Vagina (tissue), 2 donors: ENCODE measurements around the gene MOGAT1. TPM values are rescaled to one million over a fixed set of nuclear protein-coding genes. Genes with fewer than 3 reads are reported as not detected.

Experiments
- DNase-seq, 2 donors: peaks; one replicate each; pipeline ENCODE4 v3.0.0-alpha.2; 2017; ENCODE audit errors: extremely low spot score in 2 of 2
- H3K27ac ChIP-seq: fragments of 200-600 bp; sonication (generic); one replicate; pipeline ENCODE4 v1.5.1; 2019
- H3K27me3 ChIP-seq: fragments of 200-600 bp; sonication (generic); one replicate; pipeline ENCODE4 v1.5.1; 2019
- H3K36me3 ChIP-seq, 2 donors: fragments of 200-600 bp; sonication (generic); one replicate each; pipeline ENCODE4 v1.5.1; 2017 to 2019
- H3K4me1 ChIP-seq: fragments of 200-600 bp; sonication (generic); one replicate; pipeline ENCODE4 v1.5.1; 2019
- H3K4me3 ChIP-seq, 2 donors: fragments of 200-600 bp; sonication (generic); 1 replicate in 1 of 2; 2 replicates in 1 of 2; pipeline ENCODE4 v1.5.1; 2016 to 2019
- H3K9me3 ChIP-seq: fragments of 200-600 bp; sonication (generic); one replicate; pipeline ENCODE4 v1.5.1; 2019
- POLR2A ChIP-seq, 2 donors: fragments of 450-650 bp; IDR thresholded peaks; one replicate each; pipeline ENCODE4 v1.6.1; 2017; ENCODE audit warnings: antibody characterized with exemption in 2 of 2, mild to moderate bottlenecking in 2 of 2, moderate library complexity in 2 of 2
- POLR2AphosphoS5 ChIP-seq, 2 donors: sonication (generic); formaldehyde crosslinking; IDR thresholded peaks; one replicate each; pipeline ENCODE4 v1.9.0; 2017; ENCODE audit warnings: antibody characterized with exemption in 2 of 2, mild to moderate bottlenecking in 2 of 2, low read depth in 1 of 2; ENCODE audit not compliant: insufficient read depth in 1 of 2
- intact Hi-C: fragments of 100-400 bp; cut with DNase I; formaldehyde crosslinking; loops from one replicate; pipeline ENCODE4 v1.15.1; 2023
- total RNA-seq: library from RNA; depleted of rRNA; stranded (reverse); fragments of >200 nt; gene quantifications from one replicate; pipeline ENCODE4 v1.2.3, GENCODE V29; 2016
- TF ChIP-seq, protein P1 (sequence below), 3 experiments: fragments of 450-650 bp in 2 of 3; fragments of 200-600 bp in 1 of 3; sonication (generic) in 1 of 3; IDR thresholded peaks; one replicate each; pipeline ENCODE4 v1.5.1; 2017 to 2019; ENCODE audit warnings: antibody characterized with exemption in 3 of 3, mild to moderate bottlenecking in 2 of 3, moderate library complexity in 2 of 3

The MOGAT1 gene
- total RNA-seq, 1 donor from 2014 or later = not detected

DNA sequence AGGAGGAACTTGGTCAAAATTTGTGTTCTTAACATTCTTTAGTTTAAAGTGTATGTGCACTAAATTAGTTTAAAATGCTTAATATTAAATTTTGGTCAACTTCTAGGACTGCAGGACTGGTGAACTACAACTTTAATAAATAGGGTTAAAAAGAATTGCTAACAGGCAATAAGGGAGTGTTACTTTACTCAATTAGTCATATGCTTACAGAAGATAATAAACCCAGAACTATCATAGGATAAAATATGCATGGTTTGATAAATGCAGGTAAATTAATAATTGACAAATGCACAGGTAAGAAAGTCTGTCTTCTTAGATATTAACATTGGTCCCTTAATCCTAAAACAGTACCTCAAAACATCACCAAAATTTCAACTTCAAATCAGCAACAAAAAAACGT, 36.2 kb upstream of the MOGAT1 start:
- Histone ChIP-seq H3K27ac (no peak overlapping the region), H3K4me1 (no peaks in the 10 kb centered on the region), H3K36me3 (peaks cover 0 to 43% of the 10 kb centered on the region in 2 donors)

GRCh38 chr2:222637067-222637466, 34.4 kb upstream of the MOGAT1 start:
- H3K27me3 ChIP-seq = no peaks in the 10 kb centered on the region
- peaks cover 0 to 41% of the 10 kb centered on the region in 2 donors for H3K36me3 ChIP-seq
- no peak for DNase-seq
- intact Hi-C loops = no loop called here
- no peaks in the 10 kb centered on the region for H3K9me3 ChIP-seq
- H3K27ac ChIP-seq = no peak overlapping the region
- TF ChIP-seq POLR2AphosphoS5 (IDR thresholded peaks at IDR 0.05; ENCODE audit: insufficient read depth in 1 of 2, low read depth in 1 of 2) = no peak
- TF ChIP-seq POLR2A (IDR thresholded peaks at IDR 0.05) = no peak
- TF ChIP-seq, protein P1, sequence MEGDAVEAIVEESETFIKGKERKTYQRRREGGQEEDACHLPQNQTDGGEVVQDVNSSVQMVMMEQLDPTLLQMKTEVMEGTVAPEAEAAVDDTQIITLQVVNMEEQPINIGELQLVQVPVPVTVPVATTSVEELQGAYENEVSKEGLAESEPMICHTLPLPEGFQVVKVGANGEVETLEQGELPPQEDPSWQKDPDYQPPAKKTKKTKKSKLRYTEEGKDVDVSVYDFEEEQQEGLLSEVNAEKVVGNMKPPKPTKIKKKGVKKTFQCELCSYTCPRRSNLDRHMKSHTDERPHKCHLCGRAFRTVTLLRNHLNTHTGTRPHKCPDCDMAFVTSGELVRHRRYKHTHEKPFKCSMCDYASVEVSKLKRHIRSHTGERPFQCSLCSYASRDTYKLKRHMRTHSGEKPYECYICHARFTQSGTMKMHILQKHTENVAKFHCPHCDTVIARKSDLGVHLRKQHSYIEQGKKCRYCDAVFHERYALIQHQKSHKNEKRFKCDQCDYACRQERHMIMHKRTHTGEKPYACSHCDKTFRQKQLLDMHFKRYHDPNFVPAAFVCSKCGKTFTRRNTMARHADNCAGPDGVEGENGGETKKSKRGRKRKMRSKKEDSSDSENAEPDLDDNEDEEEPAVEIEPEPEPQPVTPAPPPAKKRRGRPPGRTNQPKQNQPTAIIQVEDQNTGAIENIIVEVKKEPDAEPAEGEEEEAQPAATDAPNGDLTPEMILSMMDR (IDR thresholded peaks at IDR 0.05) = no peak
- H3K4me1 ChIP-seq = no peaks in the 10 kb centered on the region
- no peak overlapping the region for H3K4me3 ChIP-seq

More for the DNA sequence above, 36.2 kb upstream of the MOGAT1 start:
- Histone ChIP-seq H3K9me3 (no peaks in the 10 kb centered on the region), H3K4me3 (no peak overlapping the region), H3K27me3 (no peaks in the 10 kb centered on the region)
- intact Hi-C loops = no loop called here
- no peak for DNase-seq
- TF ChIP-seq, protein P1 (IDR thresholded peaks at IDR 0.05) = no peak
- TF ChIP-seq POLR2A (IDR thresholded peaks at IDR 0.05) (no peak), POLR2AphosphoS5 (IDR thresholded peaks at IDR 0.05; ENCODE audit: insufficient read depth in 1 of 2, low read depth in 1 of 2) (no peak)

GRCh38 chr2:222641336-222641735, 30.1 kb upstream of the MOGAT1 start:
- no peak for DNase-seq
- Histone ChIP-seq H3K4me3 (no peak overlapping the region), H3K27me3 (no peaks in the 10 kb centered on the region), H3K27ac (no peak overlapping the region), H3K4me1 (no peaks in the 10 kb centered on the region), H3K9me3 (no peaks in the 10 kb centered on the region), H3K36me3 (peaks cover 0 to 36% of the 10 kb centered on the region in 2 donors)
- intact Hi-C loops = no loop called here
- TF ChIP-seq, protein P1 (IDR thresholded peaks at IDR 0.05) = no peak
- no peak for TF ChIP-seq POLR2AphosphoS5 (IDR thresholded peaks at IDR 0.05; ENCODE audit: insufficient read depth in 1 of 2, low read depth in 1 of 2)
- TF ChIP-seq POLR2A (IDR thresholded peaks at IDR 0.05) = no peak

GRCh38 chr2:222643134-222643533, 28.3 kb upstream of the MOGAT1 start:
- H3K4me1 ChIP-seq = no peaks in the 10 kb centered on the region
- TF ChIP-seq POLR2AphosphoS5 (IDR thresholded peaks at IDR 0.05; ENCODE audit: insufficient read depth in 1 of 2, low read depth in 1 of 2) (no peak), POLR2A (IDR thresholded peaks at IDR 0.05) (no peak)
- TF ChIP-seq, protein P1 (IDR thresholded peaks at IDR 0.05) = no peak
- no peak overlapping the region for H3K4me3 ChIP-seq
- no peaks in the 10 kb centered on the region for H3K9me3 ChIP-seq
- no peaks in the 10 kb centered on the region for H3K27me3 ChIP-seq
- no peak overlapping the region for H3K27ac ChIP-seq
- no peak for DNase-seq
- intact Hi-C loops = no loop called here
- H3K36me3 ChIP-seq = peaks cover 0 to 39% of the 10 kb centered on the region in 2 donors

- H3K27ac ChIP-seq = no peak overlapping the region
- no peak for DNase-seq
- H3K27me3 ChIP-seq = no peaks in the 10 kb centered on the region
- H3K4me1 ChIP-seq = peaks cover 4% of the 10 kb centered on the region
- no peaks in the 10 kb centered on the region for H3K9me3 ChIP-seq
- no peak for TF ChIP-seq POLR2A (IDR thresholded peaks at IDR 0.05)
- intact Hi-C loops = no loop called here
- H3K36me3 ChIP-seq = peaks cover 0 to 29% of the 10 kb centered on the region in 2 donors
- no peak overlapping the region for H3K4me3 ChIP-seq
Observed at GRCh38 chr2:222646008-222646407, 25.4 kb upstream of the MOGAT1 start.
